HG02885 (cell line): ENCODE data around the gene ALDH1L2.

ENCODE experiments used
- ATAC-seq: cut with Tn5 transposase; IDR thresholded peaks from one replicate; pipeline ENCODE4 v1.9.1; 2021; ENCODE audit warnings: mild to moderate bottlenecking; ENCODE audit not compliant: unreplicated experiment, poor library complexity

The ALDH1L2 gene

GRCh38 chr12:105085501-105085900 lies 1.2 kb upstream of the ALDH1L2 start:
- ATAC-seq = no peak

DNA sequence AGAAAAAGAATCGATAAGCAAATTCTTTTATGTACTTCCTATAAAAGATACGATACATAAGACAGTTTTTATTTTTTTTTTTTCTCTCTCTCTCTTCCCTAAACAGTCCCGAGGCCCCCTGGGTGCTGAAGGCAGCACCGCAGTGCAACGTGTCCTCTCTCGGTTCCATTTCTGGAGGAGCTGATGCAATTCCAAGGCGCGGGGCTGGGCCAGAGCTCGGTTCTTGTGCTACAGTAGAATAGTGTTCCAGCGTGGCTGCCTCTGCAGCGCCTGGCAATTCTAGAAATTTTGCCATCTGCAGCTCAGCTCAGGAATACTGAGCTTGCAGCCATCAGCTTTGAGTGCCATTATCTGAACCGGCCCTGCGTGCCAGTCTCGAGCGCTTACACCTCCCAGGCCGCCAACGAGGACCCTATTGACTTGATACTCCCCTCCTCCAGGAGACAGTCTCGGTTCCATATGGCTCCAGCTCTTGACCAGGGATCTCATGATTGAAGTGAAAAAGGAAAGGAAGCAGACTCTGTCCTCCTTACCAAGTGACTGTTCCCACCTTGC lies 630 bp downstream of the ALDH1L2 start:
- no peak for ATAC-seq

- no peak for ATAC-seq
These were observed 1.2 kb downstream of the ALDH1L2 start for GRCh38 chr12:105083031-105083430.

DNA sequence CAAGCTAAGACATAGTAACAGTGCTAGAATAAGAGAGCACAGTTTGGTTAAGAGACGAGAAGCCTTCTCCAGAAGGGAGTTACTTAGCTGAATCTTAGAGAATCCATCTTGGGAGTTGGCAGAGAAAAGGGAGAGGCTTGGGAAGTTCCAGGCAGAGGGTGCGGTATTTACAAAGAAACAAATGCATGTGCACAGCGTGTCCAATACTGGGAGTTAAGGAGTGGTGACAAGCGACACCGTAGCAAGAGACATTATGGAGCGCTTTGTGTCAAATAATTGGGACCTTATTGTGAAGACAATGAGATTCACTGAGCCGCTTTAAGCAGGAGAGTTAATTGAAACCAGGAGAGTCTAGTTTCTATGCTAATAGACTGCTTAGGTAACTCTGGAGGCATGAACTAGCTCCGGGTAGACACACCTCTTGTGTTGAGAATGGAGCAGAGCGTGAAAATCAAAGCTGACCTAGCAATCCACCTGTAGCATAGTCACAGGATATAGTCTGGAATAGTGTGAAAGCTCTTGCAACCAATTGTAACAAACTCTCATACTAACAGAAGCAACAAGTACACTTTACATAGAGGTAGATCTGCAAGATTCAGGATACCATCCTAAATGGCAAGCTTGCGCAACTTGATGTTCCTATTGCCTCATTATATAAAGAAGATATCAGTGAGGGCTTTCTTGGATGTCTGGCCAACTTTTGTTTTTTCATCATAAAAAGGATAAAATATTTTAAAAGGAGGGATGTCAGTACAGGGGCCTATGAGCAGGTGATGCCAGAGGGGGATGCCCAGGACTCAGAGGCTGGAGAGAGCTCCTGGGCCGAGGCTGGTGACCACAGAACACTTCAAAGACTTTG lies 5.3 kb downstream of the ALDH1L2 start:
- ATAC-seq = no peak

GRCh38 chr12:105077435-105077834 lies 6.8 kb downstream of the ALDH1L2 start:
- no peak for ATAC-seq

DNA sequence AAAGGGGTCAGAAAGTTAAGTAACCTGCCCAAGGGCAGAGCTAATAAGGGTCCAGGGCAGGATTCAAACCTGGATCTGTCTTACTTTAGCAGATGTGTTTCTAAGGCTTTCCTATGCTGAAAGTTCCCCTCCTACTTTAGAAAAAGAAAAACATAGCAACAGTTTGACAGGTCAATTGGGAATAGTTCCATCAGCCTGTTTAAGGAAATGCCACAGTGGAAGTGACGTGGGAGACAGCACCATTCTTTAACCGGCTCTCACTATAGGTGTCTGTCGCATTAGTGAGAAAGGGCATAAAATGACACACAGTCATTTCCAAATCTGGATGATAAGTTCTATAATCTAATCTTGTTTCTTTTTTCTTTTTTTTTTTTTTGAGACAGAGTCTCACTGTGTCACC lies 7.3 kb downstream of the ALDH1L2 start:
- no peak for ATAC-seq

GRCh38 chr12:105076098-105076497 lies 8.2 kb downstream of the ALDH1L2 start:
- no peak for ATAC-seq

GRCh38 chr12:105072888-105073488 lies 11.3 kb downstream of the ALDH1L2 start:
- peak; percentile 59 for ATAC-seq

GRCh38 chr12:105071981-105072380 lies 12.3 kb downstream of the ALDH1L2 start:
- ATAC-seq = no peak

GRCh38 chr12:105069936-105070702 lies 14.1 kb downstream of the ALDH1L2 start:
- ATAC-seq = no peak

- ATAC-seq = no peak
These were observed 16.7 kb downstream of the ALDH1L2 start for GRCh38 chr12:105067511-105068031.

- no peak for ATAC-seq
These were observed 19.6 kb downstream of the ALDH1L2 start for GRCh38 chr12:105064564-105065178.

DNA sequence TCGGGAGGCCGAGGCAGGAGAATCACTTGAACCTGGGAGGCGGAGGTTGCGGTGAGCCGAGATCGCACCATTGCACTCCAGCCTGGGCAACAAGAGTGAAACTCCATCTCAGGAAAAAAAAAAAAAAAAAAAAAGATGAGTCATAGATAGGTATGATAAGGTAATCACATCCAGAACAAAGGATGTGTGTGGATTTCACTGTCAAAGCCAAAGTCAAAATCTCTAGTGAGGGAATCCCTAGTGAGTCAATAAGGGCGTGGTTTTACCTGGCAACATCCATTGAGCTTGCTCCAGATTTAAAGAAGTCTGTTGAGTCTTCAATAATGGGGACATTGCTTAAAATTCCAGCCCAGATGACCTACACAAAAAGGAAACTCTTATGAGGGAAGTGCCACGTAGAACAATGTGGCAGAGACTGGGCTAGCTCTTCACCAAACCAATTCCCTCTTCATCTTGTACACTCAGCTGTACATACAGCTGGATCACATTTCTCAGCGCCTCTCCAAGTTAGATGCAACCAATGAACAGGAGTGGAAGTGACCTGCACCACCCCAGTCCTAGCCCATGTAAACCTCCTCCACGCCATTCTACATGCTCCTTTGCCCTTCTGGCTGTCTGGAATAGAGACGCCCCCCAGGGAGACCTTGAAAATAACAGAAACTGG lies 23.4 kb downstream of the ALDH1L2 start:
- no peak for ATAC-seq

DNA sequence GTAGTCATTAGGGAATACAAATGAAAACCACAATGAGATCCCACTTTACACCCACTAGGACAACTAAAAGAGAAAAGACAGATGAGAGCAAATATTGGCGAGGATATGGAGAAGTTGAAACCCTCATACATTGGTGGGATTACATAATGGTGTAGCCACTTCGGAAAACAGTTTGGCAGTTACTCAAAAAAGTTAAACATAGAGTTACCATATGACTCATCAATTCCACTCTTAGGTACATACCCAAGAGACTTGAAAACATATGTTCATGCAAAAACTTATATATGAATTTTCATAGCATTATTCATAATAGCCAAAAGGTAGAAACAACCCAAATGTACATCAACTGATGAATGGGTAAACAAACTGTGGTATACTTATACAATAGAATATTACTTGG lies 27.1 kb downstream of the ALDH1L2 start:
- no peak for ATAC-seq

GRCh38 chr12:105053116-105053572 lies 31.1 kb downstream of the ALDH1L2 start:
- ATAC-seq = no peak

- ATAC-seq = no peak
These were observed 32.3 kb downstream of the ALDH1L2 start for GRCh38 chr12:105051981-105052380.

- no peak for ATAC-seq
These were observed 35.9 kb downstream of the ALDH1L2 start for GRCh38 chr12:105048315-105048714.

- no peak for ATAC-seq
These were observed 37.0 kb downstream of the ALDH1L2 start for GRCh38 chr12:105047308-105047707.

GRCh38 chr12:105041186-105041585 lies 43.1 kb downstream of the ALDH1L2 start:
- no peak for ATAC-seq

GRCh38 chr12:105040476-105040875 lies 43.8 kb downstream of the ALDH1L2 start:
- ATAC-seq = no peak
